Lower leg skin (tissue), 4 donors: Measurements from ENCODE around the gene AHCYL1. TPM values are rescaled to one million over a fixed set of nuclear protein-coding genes. Genes with fewer than 3 reads are reported as not detected.

ENCODE experiments used
- DNase-seq, 2 donors: peaks; one replicate each; pipeline ENCODE4 v3.0.0-alpha.2; 2019; ENCODE audit warnings: low spot score in 2 of 2
- H3K4me3 ChIP-seq: fragments of 200-600 bp; sonication (generic); 2 replicates; pipeline ENCODE4 v1.5.1; 2017; ENCODE audit warnings: mild to moderate bottlenecking, low read depth; ENCODE audit not compliant: poor library complexity, severe bottlenecking
- CTCF ChIP-seq, 3 donors: fragments of 450-650 bp; IDR thresholded peaks; one replicate each; pipeline ENCODE4 v1.5.1; 2016; ENCODE audit warnings: antibody characterized with exemption in 3 of 3, mild to moderate bottlenecking in 3 of 3, moderate library complexity in 2 of 3
- POLR2A ChIP-seq, 2 donors: fragments of 450-650 bp; IDR thresholded peaks; one replicate each; pipeline ENCODE4 v1.6.1; 2016 to 2017; ENCODE audit warnings: antibody characterized with exemption in 2 of 2, mild to moderate bottlenecking in 1 of 2, moderate library complexity in 1 of 2
- WGBS, 2 donors: methylation state at CpG; one replicate each; pipeline ENCODE4 v1.1.5; 2018; 5-methylcytosine and 5-hydroxymethylcytosine counted together
- intact Hi-C: fragments of 100-400 bp; cut with DNase I; formaldehyde crosslinking; loops from one replicate; pipeline ENCODE4 v1.15.0; 2023; ENCODE audit warnings: low total_unique reads
- total RNA-seq, 4 donors: library from RNA; depleted of rRNA; stranded (reverse); fragments of >200 nt; gene quantifications; one replicate each; pipeline ENCODE4 v1.1.0, GENCODE V29; 2016

Gene AHCYL1
- total RNA-seq, 4 donors from 2014 or later, result 42.3 to 54.4 (median 47.8) TPM

DNA sequence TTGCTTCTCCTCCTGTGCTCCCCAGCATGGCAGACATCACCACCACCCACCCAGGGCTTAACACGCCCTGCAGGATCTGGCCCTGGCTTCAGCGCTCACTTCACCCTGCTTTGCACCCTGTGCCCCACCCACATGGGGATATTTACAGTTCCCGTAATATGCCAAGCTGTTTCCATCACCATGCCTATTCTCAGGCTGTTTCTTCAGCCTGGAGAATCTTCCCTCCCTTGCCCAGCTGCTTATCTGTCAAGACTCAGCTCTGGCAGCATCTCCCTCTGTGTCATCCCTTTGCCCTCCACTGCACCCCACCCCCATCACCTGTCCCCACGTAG lies 3.6 kb upstream of the AHCYL1 start:
- WGBS, 2 donors, result 46 to 49% methylated on average over 4 of the region's 4 CpGs
- intact Hi-C loops, result loop anchor here (10.0 kb wide), 2 partner anchors 346 to 436 kb away; partner anchors contain the start of gene GNAI3
- TF ChIP-seq POLR2A (IDR thresholded peaks at IDR 0.05), result no peak
- no peak for TF ChIP-seq CTCF (IDR thresholded peaks at IDR 0.05)
- no peak for DNase-seq
- H3K4me3 ChIP-seq, result no peak overlapping the region

GRCh38 chr1:109983380-109984189 lies 980 bp upstream of the AHCYL1 start:
- intact Hi-C loops, result loop anchor here (2.0 to 10.0 kb wide), 3 partner anchors 207 to 439 kb away; partner anchors contain the start of gene GNAI3
- H3K4me3 ChIP-seq, result no peak overlapping the region
- no peak for DNase-seq
- 57 to 62% methylated on average over 5 of the region's 5 CpGs for WGBS, 2 donors
- no peak for TF ChIP-seq POLR2A (IDR thresholded peaks at IDR 0.05)
- no peak for TF ChIP-seq CTCF (IDR thresholded peaks at IDR 0.05)

DNA sequence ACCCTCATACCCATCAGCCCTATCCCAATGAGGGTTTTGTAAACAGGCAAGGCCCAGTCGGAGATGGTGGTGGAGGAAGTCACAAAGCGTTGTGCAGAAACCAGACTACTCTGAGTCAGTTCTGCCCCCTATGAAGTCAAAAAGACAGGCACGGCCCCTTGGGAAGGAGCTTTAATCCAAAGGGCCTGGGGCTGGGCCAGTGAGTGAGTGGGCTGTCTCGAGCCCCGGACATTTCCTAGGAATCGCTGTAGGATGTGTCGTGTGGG lies 442 bp upstream of the AHCYL1 start:
- TF ChIP-seq POLR2A (IDR thresholded peaks at IDR 0.05), result no peak
- no peak for TF ChIP-seq CTCF (IDR thresholded peaks at IDR 0.05)
- H3K4me3 ChIP-seq, result no peak overlapping the region
- WGBS, 2 donors, result 9 to 10% methylated on average over 3 to 7 of the region's 7 CpGs
- peak in 1 of 2 donors; percentile 55 for DNase-seq
- intact Hi-C loops, result loop anchor here (2.0 to 10.0 kb wide), 3 partner anchors 207 to 439 kb away; partner anchors contain the start of gene GNAI3

DNA sequence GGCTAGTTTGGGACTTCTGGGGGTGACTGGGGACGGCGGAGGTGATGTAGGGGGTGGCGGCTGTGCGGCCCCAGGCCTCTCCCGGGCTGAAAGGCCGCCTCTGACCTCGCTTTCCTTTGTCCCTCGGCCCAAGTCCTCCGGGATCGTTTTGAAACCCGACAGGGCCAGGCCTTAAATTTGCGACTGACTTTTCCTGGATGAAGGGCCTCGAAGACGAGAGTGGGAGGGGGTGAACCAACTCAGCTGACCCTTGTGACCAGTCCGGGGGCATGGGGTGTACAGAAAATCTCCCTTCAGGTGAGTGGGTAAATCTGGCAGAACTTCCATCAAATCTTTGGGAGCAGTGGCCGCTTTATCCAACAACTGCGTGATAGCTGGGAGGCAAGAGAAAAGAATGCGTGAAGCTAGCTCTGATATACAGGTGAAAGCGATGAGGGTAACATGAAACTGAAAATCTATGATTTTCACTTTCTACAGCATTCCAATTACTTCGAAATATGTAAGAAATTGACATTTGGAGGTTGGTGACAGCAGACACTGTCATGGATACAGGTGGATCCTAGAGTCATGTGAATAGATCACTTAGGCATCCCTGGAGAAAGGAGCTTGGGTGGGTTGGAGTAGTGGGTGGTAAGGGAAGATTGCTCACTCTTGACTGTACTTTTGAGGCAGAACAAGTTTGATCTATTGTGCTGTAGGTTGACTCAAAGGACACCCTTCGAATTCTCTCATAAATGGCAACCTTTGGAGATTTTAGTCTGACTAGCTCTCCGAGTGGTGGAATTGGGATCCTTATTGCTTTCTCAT lies 885 bp downstream of the AHCYL1 start:
- DNase-seq, result no peak
- intact Hi-C loops, result loop anchor here (2.0 to 10.0 kb wide), 3 partner anchors 209 to 441 kb away; partner anchors contain the start of gene GNAI3
- WGBS, 2 donors, result 6 to 7% methylated on average over 21 to 22 of the region's 22 CpGs

DNA sequence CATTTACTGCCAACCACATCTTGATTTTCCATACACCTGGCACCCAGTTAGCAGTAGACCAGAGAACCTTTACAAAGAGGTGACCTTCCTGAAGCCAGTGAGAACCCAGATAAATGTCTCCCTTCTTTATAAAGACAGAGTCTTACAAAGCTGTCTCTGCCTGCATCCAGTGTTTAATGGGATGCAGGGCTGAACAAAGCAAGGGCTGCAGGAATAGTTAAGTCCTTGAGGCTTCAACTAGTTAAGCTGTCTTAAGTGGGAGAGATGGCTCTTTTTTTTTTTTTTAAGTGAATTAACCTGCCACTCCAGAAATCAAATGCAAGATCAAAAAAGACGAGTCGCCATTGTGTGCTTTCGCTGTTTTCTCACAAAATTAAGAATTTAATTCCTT lies 1.5 kb downstream of the AHCYL1 start:
- DNase-seq, result no peak
- no peak overlapping the region for H3K4me3 ChIP-seq
- WGBS, 2 donors, result 73 to 85% methylated on average over 3 of the region's 3 CpGs
- TF ChIP-seq POLR2A (IDR thresholded peaks at IDR 0.05), result no peak
- TF ChIP-seq CTCF (IDR thresholded peaks at IDR 0.05), result no peak
- intact Hi-C loops, result loop anchor here (10.0 kb wide), 2 partner anchors 351 to 441 kb away; partner anchors contain the start of gene GNAI3

More for the DNA sequence above, 885 bp downstream of the AHCYL1 start:
- TF ChIP-seq CTCF (IDR thresholded peaks at IDR 0.05) (no peak), POLR2A (IDR thresholded peaks at IDR 0.05) (no peak)
- H3K4me3 ChIP-seq, result peak overlapping the region; percentile 79
